HL-60/S4 treated with retinoic acid at 250 ng/mL for 4 days and 3 days (cell line): ENCODE results near the gene SNX19.
"Not testable (repeated sequence)": the region's sequence is repeated elsewhere in the genome, so short reads cannot be mapped to it uniquely, and the experiment has no call there.

ENCODE experiments used
- in situ Hi-C: fragments of 300-500 bp; cut with MboI; formaldehyde crosslinking; loops from 2 replicates; pipeline ENCODE4 v1.7.0; 2022; ENCODE audit warnings: low sequenced_read_pairs

SNX19 gene, protein sequence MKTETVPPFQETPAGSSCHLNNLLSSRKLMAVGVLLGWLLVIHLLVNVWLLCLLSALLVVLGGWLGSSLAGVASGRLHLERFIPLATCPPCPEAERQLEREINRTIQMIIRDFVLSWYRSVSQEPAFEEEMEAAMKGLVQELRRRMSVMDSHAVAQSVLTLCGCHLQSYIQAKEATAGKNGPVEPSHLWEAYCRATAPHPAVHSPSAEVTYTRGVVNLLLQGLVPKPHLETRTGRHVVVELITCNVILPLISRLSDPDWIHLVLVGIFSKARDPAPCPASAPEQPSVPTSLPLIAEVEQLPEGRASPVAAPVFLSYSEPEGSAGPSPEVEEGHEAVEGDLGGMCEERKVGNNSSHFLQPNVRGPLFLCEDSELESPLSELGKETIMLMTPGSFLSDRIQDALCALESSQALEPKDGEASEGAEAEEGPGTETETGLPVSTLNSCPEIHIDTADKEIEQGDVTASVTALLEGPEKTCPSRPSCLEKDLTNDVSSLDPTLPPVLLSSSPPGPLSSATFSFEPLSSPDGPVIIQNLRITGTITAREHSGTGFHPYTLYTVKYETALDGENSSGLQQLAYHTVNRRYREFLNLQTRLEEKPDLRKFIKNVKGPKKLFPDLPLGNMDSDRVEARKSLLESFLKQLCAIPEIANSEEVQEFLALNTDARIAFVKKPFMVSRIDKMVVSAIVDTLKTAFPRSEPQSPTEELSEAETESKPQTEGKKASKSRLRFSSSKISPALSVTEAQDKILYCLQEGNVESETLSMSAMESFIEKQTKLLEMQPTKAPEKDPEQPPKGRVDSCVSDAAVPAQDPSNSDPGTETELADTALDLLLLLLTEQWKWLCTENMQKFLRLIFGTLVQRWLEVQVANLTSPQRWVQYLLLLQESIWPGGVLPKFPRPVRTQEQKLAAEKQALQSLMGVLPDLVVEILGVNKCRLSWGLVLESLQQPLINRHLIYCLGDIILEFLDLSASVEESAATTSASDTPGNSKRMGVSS

DNA sequence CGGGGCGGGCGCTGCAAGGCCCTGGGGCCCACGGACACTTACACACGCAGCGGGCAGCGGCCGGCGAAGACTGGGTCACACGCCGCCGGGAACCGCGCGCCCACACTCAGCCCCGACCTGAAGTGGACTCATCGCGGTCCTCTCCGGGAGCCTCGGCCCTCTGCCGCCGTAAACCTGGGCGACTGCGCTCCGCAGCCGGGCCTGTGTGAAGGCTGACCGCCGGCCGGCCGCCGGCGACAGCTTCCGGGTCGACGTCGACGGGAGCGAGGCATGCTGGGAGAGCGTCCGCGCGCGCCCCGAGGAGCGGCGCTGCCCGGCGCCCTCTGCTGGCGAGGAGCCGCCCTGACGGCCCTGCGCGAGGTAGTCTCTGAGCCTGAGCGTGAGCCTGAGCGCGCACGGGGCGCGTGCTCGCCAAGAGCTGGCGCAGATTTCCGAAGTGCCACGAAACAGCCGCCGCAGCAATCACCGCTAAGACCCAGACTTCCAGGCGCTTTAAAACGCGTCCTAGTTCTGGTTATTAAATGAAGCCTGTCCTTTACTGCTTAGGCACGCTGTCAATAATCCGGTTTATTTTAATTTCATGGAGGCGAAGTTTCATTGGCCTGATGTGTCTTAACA lies at the start of gene SNX19:
TSS of gene SNX19 (minus strand) at position 242 of the 618 bp plus-strand sequence. CDS start 540 bp downstream, outside the sequence.
- in situ Hi-C loops, result no loop called here

DNA sequence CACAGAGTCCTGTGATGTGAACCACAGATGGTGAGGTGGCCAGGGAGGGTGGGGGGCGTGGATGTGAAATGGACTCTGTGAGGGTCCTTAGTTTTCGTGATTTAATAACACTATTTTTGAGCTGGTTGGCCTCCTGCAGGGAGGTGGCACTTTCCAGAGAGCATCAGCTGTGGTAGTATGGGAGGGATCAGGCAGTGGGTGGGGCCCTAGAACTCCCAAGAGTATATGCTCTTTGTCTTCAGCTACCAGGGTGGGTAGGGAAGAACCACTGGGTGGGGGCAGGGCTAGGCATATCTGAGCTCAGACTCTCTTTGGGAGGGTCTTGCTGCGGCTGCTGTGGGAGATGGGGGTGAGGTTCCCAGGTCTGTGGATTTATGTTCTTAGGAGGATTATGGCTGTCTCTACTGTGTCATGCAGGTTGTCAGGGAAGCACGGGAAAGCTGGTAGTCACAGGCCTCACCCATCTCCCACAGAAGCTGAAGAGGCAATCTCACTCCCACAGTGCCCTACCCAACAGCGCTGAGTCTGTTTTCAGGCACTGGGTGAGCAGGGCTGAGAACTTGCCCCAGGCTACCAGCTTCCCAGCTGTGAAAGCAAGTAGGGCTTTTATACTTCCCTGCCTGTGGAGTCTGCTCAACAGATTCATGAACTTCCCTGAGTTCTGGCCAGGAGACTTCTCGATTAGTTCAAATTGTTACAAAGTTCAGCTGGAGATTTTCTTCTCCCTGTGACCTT lies 47.9 kb upstream of the SNX19 start:
- in situ Hi-C loops, result no loop called here

DNA sequence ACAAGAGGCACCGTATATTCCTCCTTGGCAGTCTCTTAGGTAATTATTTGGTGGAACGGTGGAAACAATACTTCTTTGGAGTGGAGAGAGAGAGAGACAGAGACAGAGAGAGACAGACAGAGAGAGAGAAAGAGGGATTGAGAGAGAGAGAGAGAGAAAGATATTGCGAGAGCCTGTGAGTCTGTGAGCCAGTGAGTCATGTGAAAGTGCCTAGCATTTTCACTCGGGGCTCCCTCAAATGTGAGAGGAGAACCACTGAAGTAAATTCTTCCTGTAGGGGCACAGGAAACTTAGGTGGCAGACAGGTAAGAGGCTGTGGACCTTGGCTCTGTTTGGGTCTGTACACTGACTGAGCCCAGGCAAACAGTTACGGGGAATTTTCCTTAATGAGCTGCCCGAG lies 31.6 kb upstream of the SNX19 start:
- in situ Hi-C loops, result no loop called here

DNA sequence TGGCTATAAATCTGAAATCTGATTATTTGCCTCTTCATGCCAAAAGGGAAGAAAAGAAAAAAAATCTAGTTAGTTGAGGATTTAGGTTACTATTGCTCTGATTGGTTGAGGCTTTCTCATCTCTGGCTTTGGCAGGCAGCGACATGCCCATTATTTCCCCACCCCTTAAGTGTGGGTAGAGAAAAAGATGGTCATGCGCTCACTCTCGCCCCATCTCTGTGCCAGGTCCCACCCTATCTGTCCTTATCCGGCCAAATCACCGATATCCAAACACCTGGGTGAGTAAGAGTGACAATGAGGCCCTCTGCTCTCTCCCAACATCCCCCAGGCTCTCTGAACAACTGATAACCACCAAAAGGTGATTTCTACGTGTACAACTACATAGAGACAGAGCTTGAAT lies 31.2 kb upstream of the SNX19 start:
- in situ Hi-C loops, result no loop called here

DNA sequence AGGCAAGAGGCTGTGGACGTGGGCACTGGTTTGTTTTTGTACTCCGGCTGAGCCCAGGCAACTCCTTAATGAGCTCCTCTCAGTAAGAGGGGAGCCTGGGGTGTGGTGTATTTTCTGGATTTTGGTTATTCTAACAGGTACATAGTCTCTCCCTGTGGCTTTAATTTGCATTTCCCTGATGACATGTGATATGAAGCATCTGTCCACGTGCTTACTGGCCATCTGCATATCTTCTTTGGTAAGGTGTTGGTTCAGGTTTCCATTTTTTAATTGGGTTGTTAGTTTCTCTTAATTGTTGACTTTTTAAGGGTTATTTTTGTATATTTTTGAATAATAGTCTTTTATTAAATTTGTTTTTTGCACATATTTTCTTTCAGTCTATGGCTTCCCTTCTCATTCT lies 30.8 kb upstream of the SNX19 start:
- in situ Hi-C loops, result no loop called here

DNA sequence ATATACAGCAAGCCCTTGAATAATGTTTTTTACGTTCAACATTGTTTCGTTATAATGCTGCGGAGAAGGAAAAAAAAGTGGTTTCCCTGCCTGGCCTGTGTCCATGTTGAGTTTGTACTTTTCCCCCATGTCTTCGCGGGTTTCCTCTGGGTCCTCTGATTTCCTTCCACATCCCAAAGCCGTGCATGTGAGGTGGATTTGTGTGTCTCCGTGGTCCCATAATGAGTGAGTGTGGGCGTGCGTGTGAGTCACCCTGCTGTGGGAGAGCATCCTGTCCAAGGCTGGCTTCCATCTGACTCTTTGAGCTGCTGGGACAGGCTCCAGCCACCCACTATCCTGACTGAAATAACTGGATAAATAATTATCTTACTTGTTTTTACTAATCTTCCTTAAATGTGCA lies 29.6 kb upstream of the SNX19 start:
- in situ Hi-C loops, result no loop called here

DNA sequence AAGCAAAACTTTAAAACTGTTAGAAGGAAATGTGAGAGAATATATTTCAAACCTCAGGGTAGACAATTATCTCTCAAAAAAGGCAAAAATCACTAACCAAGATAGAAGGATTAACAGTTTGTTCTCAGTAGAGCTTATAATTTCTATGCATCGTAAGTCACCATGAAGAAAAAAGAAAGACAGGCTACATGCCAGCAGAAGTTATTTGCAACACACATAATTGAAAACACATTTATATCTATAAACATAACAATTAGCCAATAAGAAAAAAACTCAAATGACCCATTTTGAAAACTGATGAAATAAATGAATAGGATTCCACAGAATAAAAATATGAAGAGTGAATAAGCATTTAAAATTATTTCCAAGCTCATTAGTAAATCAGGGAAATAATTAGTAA lies 24.4 kb upstream of the SNX19 start:
- in situ Hi-C loops, result no loop called here

DNA sequence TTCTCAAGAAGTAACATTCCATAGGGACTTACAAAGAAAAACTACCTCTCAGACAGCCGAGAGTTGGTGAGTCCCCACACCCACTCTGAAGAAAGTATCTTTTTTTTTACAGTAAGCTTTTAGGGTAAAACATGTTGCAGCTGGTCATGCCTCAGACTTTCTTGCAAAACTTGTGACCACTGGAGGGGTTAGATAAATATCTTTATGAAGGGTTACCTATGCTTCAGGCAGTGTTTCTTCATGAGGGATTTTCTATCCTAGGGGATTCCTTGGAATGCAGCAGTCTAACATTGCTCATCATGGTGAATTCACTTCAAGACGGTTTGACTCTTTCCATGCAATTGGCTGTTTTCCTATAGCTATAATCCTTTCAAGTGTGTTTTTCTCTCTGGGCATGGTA lies 20.8 kb upstream of the SNX19 start:
- in situ Hi-C loops, result no loop called here

DNA sequence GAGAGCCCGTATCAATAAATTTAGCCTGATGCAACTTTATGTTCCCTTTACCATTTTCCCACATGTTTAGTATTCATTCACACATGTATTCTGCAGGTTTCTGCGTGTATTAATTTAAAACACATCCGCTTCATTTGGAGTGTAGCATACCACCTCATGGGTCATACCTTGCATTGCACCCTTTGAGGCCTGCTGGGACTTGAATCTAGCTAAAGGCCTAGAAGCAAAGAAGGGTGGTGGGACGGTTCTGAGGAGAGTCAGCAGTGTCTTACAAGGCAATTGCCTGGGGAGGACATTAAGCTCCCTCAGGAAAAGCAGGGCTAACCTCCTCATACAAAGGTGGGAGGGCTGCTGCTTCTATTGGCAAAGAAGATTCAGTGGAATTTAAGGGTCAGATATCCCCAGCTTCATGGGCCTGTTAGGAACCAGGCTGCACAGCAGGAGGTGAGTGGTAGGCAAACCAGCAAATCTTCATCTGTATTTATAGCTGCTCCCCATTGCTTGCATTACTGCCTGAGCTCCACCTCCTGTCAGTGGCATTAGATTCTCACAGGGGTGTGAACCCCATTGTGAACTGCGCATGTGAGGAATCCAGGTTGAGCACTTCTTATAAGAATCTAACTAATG lies 15.9 kb upstream of the SNX19 start:
- in situ Hi-C loops, result no loop called here

DNA sequence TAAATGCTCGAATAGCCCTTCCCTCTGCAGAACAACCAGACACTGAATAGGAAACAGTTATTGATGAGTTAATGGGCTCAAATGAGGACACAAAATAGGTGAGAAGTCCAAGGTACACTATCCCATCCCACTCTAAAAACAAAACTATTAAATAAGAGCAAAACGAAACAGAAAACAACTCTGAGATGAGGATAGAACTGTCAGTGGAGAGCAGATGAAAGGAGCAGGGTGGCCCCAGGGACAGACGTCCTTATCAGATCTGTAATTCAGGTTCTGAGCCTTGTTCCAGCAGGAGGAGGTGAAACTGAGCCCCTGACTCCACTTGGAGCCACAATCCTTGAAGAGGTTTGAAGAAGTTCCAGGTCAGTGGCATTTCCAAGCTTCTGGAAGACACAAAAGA lies 8.5 kb upstream of the SNX19 start:
- in situ Hi-C loops, result no loop called here

DNA sequence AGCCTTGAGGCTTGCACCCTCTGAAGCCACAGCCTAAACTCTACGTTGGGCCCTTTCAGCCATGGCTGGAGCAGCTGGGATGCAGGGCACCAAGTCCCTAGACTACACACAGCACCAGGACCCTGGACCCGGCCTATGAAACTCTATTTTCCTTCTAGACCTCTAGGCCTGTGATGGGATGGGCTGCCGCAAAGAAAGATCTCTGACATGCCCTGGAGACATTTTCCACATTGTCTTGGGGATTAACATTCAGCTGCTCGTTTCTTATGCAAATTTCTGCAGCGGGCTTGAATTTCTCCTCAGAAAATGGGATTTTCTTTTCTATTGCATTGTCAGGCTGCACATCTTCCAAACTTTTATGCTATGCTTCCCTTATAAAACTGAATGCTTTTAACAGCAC lies 4.3 kb upstream of the SNX19 start:
- in situ Hi-C loops, result not testable (repeated sequence)

DNA sequence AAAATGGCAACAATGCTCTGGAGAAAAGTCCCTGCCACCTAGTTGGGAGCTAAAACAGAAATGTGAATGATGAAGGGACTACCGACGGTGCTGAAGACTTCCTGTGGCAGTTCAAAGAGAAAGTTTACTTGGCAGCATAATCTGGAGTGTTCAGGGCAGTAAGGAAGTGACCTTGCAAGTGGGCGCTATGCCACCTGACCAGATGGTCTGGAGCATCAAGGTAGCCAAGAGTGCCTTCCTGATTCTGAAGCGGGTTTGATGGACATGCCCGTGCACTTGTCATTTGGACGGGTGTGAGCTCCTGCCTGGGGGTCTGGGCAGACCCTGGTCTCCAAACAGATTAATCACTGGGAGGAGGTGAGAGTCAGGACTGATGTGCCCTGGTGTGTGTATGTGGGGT lies 1.8 kb upstream of the SNX19 start:
- in situ Hi-C loops, result no loop called here

DNA sequence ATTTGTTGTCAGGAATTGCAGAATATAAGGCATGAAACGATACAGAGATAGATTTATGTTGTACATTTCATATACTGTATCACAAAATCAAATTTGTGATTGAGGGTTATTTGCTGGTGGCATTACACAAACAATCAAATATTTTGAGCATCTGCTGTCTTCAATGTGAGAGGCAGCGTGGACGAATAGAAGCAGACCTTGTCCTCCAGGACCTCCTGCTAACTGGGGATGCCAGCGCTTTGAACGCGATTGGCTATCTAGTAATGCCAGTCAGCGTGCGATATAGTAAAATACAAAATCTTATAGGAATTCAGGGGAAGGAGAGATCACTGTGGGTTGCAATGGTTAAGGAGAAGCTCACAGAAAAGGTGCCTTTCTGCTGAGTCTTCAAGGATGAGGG lies 631 bp upstream of the SNX19 start:
- in situ Hi-C loops, result no loop called here

DNA sequence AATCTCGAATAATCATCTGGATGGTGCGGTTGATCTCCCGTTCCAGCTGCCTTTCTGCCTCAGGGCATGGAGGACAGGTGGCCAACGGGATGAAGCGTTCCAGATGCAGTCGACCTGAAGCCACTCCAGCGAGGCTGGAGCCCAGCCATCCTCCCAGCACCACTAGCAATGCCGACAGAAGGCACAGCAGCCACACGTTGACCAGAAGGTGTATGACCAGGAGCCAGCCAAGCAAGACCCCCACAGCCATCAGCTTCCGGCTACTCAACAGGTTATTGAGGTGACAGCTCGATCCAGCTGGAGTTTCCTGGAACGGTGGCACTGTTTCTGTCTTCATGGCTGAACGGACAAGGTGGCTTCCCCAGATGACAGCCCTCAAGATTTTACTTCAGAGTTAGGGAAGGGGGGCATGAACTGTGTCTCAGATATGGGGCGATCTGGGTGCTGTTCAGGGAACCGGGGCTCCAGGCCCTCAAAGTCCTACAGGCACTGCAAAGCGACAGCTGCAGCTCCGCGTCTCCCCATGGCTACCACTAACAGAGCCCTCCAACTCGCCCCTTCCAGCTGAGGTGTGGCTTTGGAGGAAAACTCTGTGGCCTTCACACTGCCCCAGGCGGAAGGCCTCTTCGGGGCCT lies 559 bp downstream of the SNX19 start:
- in situ Hi-C loops, result no loop called here

DNA sequence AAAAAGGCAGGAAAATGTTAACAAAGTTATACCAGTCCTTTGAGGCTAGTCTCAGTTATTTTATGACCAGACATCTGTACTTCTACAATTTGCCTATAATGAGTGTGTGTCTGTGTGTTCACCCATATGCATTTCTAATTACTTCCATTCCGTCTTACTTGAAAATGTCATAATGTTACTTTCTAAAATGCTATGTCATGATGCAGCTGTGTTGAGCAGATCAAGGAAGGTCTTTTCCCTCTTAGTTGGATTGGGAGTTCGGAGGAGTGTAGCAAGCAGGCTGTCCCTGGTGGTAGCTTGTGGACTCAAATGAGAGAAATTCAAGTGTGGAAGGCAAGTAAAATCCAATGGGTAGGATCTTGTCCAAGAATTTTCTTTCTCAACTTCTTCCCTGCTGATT lies 3.0 kb downstream of the SNX19 start:
- in situ Hi-C loops, result no loop called here

DNA sequence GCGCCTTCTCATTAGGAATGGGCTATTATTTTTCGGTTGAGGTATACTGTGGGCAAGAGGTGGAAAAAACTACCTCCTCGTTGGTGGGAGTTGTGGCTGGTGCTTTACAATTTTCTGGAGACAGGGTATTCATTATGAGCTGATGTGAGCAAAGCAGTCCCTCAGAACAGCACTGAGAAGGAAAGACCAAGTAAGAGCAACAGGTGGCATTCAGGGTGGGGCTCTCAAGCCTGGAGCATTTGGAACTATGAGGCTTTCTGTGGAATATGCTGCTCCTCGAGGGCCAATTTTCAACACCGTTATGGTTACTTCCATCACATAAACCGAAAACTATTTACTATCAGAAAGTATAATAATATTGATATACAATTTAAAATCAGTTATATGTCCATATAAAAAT lies 3.7 kb downstream of the SNX19 start:
- in situ Hi-C loops, result no loop called here

DNA sequence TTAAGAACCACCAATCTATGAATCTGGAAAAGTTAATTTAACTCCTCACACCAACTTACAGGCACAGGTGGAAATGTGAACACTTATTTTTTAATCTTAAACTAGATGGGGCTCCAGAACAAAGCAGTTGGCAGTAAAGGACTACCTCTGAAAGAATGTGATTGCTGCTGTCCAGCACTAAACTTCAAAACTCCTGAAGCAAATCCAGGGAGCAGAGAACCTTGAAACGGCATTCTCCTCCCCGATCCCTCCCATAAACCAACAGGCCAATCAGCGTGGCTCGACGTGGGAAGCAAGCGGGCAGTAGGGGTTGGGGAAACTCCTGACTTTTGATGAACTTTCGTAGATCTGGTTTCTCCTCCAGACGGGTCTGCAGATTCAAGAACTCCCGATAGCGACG lies 5.0 kb downstream of the SNX19 start:
- in situ Hi-C loops, result no loop called here

DNA sequence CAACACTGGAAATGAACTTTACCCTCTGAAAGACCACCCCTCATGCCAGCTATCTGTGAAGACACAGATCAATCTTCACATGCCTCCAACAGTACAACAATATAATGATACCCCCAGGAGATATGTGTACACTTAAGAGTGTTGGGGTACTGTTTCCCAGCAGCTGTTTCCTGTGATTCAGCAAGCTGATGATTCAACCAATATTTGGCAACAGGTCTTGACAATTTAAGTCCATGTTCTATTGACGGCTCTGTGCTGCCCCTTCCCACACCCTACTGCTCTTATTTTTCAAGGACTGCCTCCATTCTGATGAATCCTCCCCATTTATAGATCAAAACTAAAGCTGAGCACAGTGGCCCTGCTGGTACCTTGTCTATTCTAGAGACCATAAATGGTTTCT lies 6.6 kb downstream of the SNX19 start:
- in situ Hi-C loops, result no loop called here

DNA sequence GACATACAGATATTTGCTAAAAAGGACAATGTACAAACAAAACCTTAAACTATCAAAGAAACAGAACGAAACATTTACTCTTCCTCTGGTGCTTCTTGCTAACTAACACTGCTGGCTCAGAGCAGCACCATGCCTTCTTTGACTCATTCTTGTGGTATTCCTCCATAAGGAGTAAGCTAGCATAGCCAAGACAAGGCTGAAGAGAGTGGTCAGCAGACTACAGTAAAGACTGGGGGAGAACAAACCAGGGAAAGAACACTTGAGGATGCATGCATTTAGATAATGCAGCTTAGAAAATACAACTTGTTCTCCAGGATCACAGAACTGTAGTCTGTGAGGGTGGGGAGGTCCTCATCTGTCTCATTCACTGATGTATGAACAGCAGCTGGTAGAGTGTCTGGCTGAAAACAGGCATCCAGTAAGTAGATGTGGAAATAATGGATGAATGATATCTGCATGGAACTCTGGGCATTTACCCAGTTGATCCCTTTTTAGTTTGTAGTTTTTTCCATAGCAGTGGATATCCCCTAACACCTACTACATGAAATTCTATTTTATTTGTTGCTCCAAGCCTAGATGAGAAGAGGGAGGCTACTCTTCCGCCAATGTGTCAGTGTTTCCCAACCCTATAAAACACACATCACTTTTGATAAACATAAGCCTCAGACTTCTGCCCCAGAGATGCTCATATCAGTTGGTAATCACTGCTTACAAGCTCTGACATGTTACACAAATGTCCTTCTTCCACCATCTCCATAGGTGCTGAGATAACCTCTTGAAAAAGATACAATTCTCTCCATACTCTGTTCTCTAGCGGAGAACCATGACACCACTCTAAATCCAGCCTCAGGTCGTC lies 7.3 kb downstream of the SNX19 start:
- in situ Hi-C loops, result no loop called here
